OCI-LY1 (cell line): ENCODE data around the gene POC1A.

Experiments used
- CTCF ChIP-seq: fragments of 200-600 bp; sonication (generic), shearing (Covaris generic); IDR thresholded peaks from 2 replicates; pipeline ENCODE4 v1.5.1; 2017; ENCODE audit warnings: mild to moderate bottlenecking, antibody characterized with exemption, low read length, moderate library complexity, mixed read lengths
- EZH2 ChIP-seq: fragments of 200-600 bp; sonication (generic), shearing (Covaris generic); IDR thresholded peaks from 2 replicates; pipeline ENCODE4 v1.8.0; 2017; ENCODE audit warnings: borderline replicate concordance, mixed run types, mild to moderate bottlenecking, antibody characterized with exemption, low read length, moderate library complexity, mixed read lengths

DNA sequence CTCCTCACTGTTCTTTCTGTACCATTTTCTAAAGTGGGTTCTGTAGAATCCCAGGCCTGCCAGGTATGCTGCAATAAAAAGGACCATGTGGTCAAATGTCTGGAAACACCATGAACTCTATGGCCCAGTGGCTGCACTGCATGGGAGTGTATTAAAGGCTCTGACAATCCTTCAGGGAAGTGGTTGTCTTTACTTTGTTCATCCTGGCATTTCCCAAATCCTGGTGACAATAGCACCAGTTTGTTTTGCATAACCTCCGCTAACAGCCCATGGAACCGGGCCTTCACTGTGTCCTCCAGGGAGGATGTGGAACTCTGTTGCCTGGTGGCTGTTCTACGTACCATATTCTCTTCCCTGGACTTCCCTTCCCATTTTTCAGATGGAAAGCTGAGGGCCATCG, 86.7 kb downstream of the POC1A start:
- TF ChIP-seq CTCF (no peak), EZH2 (no peak)
